HUES6 (cell line): ENCODE measurements around the gene PEX14.

Experiments used
- H3K27ac ChIP-seq: 2 replicates; pipeline ENCODE4 v1.7.0; 2013; ENCODE audit warnings: low read depth, mild to moderate bottlenecking, low read length, inconsistent platforms
- H3K27me3 ChIP-seq: 2 replicates; pipeline ENCODE4 v1.6.1; 2013; ENCODE audit warnings: low read length; ENCODE audit not compliant: control insufficient read depth, insufficient read depth
- H3K36me3 ChIP-seq: 2 replicates; pipeline ENCODE4 v1.6.1; 2013; ENCODE audit warnings: low read length; ENCODE audit not compliant: control insufficient read depth, insufficient read depth
- H3K4me1 ChIP-seq: 2 replicates; pipeline ENCODE4 v1.6.1; 2013; ENCODE audit warnings: low read length; ENCODE audit not compliant: control insufficient read depth, insufficient read depth
- H3K4me3 ChIP-seq: 2 replicates; pipeline ENCODE4 v1.5.1; 2013; ENCODE audit warnings: low read depth, low read length
- H3K9ac ChIP-seq: one replicate; pipeline ENCODE4 v1.6.1; 2013; ENCODE audit warnings: mild to moderate bottlenecking, low read length
- H3K9me3 ChIP-seq: 2 replicates; pipeline ENCODE4 v1.6.1; 2013; ENCODE audit warnings: low read depth, low read length; ENCODE audit not compliant: control insufficient read depth, insufficient read depth

Gene PEX14

GRCh38 chr1:10536133-10536770 lies 61.5 kb downstream of the PEX14 start:
- no peaks in the 10 kb centered on the region for H3K27me3 ChIP-seq
- H3K9me3 ChIP-seq, result no peaks in the 10 kb centered on the region
- H3K27ac ChIP-seq, result no peak overlapping the region
- H3K36me3 ChIP-seq, result no peaks in the 10 kb centered on the region; the same call in 1 of the 2 replicates
- peaks cover 29% of the 10 kb centered on the region for H3K4me1 ChIP-seq
- H3K9ac ChIP-seq, result no peak overlapping the region
- H3K4me3 ChIP-seq, result no peak overlapping the region

- no peaks in the 10 kb centered on the region for H3K27me3 ChIP-seq
- peaks cover 7% of the 10 kb centered on the region for H3K36me3 ChIP-seq
- no peaks in the 10 kb centered on the region for H3K9me3 ChIP-seq
- H3K4me1 ChIP-seq, result peaks cover 23% of the 10 kb centered on the region; the same call in 1 of the 2 replicates
- no peak overlapping the region for H3K4me3 ChIP-seq
- H3K9ac ChIP-seq, result no peak overlapping the region
- no peak overlapping the region for H3K27ac ChIP-seq
These were observed 62.5 kb downstream of the PEX14 start for GRCh38 chr1:10537082-10537766.

GRCh38 chr1:10538646-10539355 lies 64.1 kb downstream of the PEX14 start:
- H3K9me3 ChIP-seq, result no peaks in the 10 kb centered on the region
- H3K36me3 ChIP-seq, result peaks cover 8% of the 10 kb centered on the region
- no peak overlapping the region for H3K27ac ChIP-seq
- no peak overlapping the region for H3K4me3 ChIP-seq
- peaks cover 19% of the 10 kb centered on the region; the same call in 1 of the 2 replicates for H3K4me1 ChIP-seq
- H3K9ac ChIP-seq, result no peak overlapping the region
- no peaks in the 10 kb centered on the region for H3K27me3 ChIP-seq

- no peak overlapping the region for H3K9ac ChIP-seq
- H3K36me3 ChIP-seq, result peaks cover 8% of the 10 kb centered on the region
- peaks cover 19% of the 10 kb centered on the region; the same call in 1 of the 2 replicates for H3K4me1 ChIP-seq
- no peaks in the 10 kb centered on the region for H3K9me3 ChIP-seq
- no peak overlapping the region for H3K27ac ChIP-seq
- H3K27me3 ChIP-seq, result no peaks in the 10 kb centered on the region
- H3K4me3 ChIP-seq, result no peak overlapping the region
These were observed 64.8 kb downstream of the PEX14 start for GRCh38 chr1:10539411-10540043.

- H3K36me3 ChIP-seq, result peaks cover 8% of the 10 kb centered on the region
- H3K4me3 ChIP-seq, result no peak overlapping the region
- H3K9ac ChIP-seq, result no peak overlapping the region
These were observed 65.7 kb downstream of the PEX14 start for GRCh38 chr1:10540277-10541005.

GRCh38 chr1:10541286-10541685 lies 66.5 kb downstream of the PEX14 start:
- no peak overlapping the region for H3K9ac ChIP-seq
- H3K36me3 ChIP-seq, result peaks cover 8% of the 10 kb centered on the region
- H3K27ac ChIP-seq, result no peak overlapping the region
- no peaks in the 10 kb centered on the region for H3K27me3 ChIP-seq
- H3K4me1 ChIP-seq, result peaks cover 19% of the 10 kb centered on the region; the same call in 1 of the 2 replicates
- H3K4me3 ChIP-seq, result no peak overlapping the region
- no peaks in the 10 kb centered on the region for H3K9me3 ChIP-seq

More at GRCh38 chr1:10540277-10541005, 65.7 kb downstream of the PEX14 start:
- Histone ChIP-seq H3K9me3 (no peaks in the 10 kb centered on the region), H3K4me1 (peaks cover 19% of the 10 kb centered on the region; the same call in 1 of the 2 replicates), H3K27me3 (no peaks in the 10 kb centered on the region), H3K27ac (no peak overlapping the region)

GRCh38 chr1:10544239-10544638 lies 69.5 kb downstream of the PEX14 start:
- Histone ChIP-seq H3K9ac (no peak overlapping the region), H3K27me3 (no peaks in the 10 kb centered on the region)

GRCh38 chr1:10546896-10547295 lies 72.1 kb downstream of the PEX14 start:
- Histone ChIP-seq H3K9me3 (no peaks in the 10 kb centered on the region), H3K27ac (no peak overlapping the region), H3K4me1 (peaks cover 9% of the 10 kb centered on the region), H3K9ac (no peak overlapping the region), H3K27me3 (no peaks in the 10 kb centered on the region), H3K4me3 (no peak overlapping the region), H3K36me3 (peaks cover 4% of the 10 kb centered on the region)

More at GRCh38 chr1:10544239-10544638, 69.5 kb downstream of the PEX14 start:
- H3K36me3 ChIP-seq, result peaks cover 8% of the 10 kb centered on the region
- no peak overlapping the region for H3K27ac ChIP-seq
- H3K4me3 ChIP-seq, result no peak overlapping the region
- no peaks in the 10 kb centered on the region for H3K9me3 ChIP-seq
- H3K4me1 ChIP-seq, result peaks cover 19% of the 10 kb centered on the region; the same call in 1 of the 2 replicates

GRCh38 chr1:10549904-10550664 lies 75.3 kb downstream of the PEX14 start:
- no peaks in the 10 kb centered on the region for H3K27me3 ChIP-seq
- no peak overlapping the region for H3K4me3 ChIP-seq
- no peak overlapping the region for H3K9ac ChIP-seq
- H3K4me1 ChIP-seq, result peaks cover 19% of the 10 kb centered on the region
- H3K9me3 ChIP-seq, result no peaks in the 10 kb centered on the region
- H3K36me3 ChIP-seq, result no peaks in the 10 kb centered on the region
- H3K27ac ChIP-seq, result no peak overlapping the region

- H3K4me3 ChIP-seq, result no peak overlapping the region
- H3K36me3 ChIP-seq, result no peaks in the 10 kb centered on the region
- H3K27ac ChIP-seq, result no peak overlapping the region
- no peaks in the 10 kb centered on the region for H3K9me3 ChIP-seq
- H3K27me3 ChIP-seq, result no peaks in the 10 kb centered on the region
- H3K4me1 ChIP-seq, result peaks cover 34% of the 10 kb centered on the region
- no peak overlapping the region for H3K9ac ChIP-seq
These were observed 78.4 kb downstream of the PEX14 start for GRCh38 chr1:10553118-10553517.
